GM21723 (cell line): ENCODE results near the gene DYNC1H1.
"Not testable (repeated sequence)": the region's sequence is repeated elsewhere in the genome, so short reads cannot be mapped to it uniquely, and the experiment has no call there.

Source experiments
- ATAC-seq: cut with Tn5 transposase; IDR thresholded peaks from one replicate; pipeline ENCODE4 v1.9.1; 2021; ENCODE audit warnings: mild to moderate bottlenecking, moderate library complexity; ENCODE audit not compliant: unreplicated experiment

The DYNC1H1 gene

GRCh38 chr14:101962503-101962874, 1.9 kb upstream of the DYNC1H1 start:
- ATAC-seq, result no peak

- no peak for ATAC-seq
These were observed 1.3 kb upstream of the DYNC1H1 start for GRCh38 chr14:101963052-101963451.

GRCh38 chr14:101963656-101964296, 597 bp upstream of the DYNC1H1 start:
- ATAC-seq, result no peak

- peak; percentile 38 for ATAC-seq
These were observed 790 bp downstream of the DYNC1H1 start for GRCh38 chr14:101965181-101965544.

GRCh38 chr14:101965770-101966722, 1.7 kb downstream of the DYNC1H1 start:
- ATAC-seq, result no peak

- no peak for ATAC-seq
These were observed 2.4 kb downstream of the DYNC1H1 start for GRCh38 chr14:101966742-101967141.

- no peak for ATAC-seq
These were observed 3.8 kb downstream of the DYNC1H1 start for GRCh38 chr14:101968186-101968585.

- ATAC-seq, result no peak
These were observed 5.1 kb downstream of the DYNC1H1 start for GRCh38 chr14:101969481-101969880.

GRCh38 chr14:101970830-101971400, 6.5 kb downstream of the DYNC1H1 start:
- ATAC-seq, result no peak

GRCh38 chr14:101971458-101971857, 7.1 kb downstream of the DYNC1H1 start:
- ATAC-seq, result not testable (repeated sequence)

- ATAC-seq, result no peak
These were observed 7.9 kb downstream of the DYNC1H1 start for GRCh38 chr14:101972126-101972866.

- ATAC-seq, result no peak
These were observed 9.0 kb downstream of the DYNC1H1 start for GRCh38 chr14:101973356-101973755.

GRCh38 chr14:101975231-101975630, 10.9 kb downstream of the DYNC1H1 start:
- ATAC-seq, result no peak

GRCh38 chr14:101977311-101978071, 13.1 kb downstream of the DYNC1H1 start:
- ATAC-seq, result no peak

GRCh38 chr14:101979666-101980065, 15.3 kb downstream of the DYNC1H1 start:
- ATAC-seq, result no peak

GRCh38 chr14:101980251-101980650, 15.9 kb downstream of the DYNC1H1 start:
- no peak for ATAC-seq

- peak; percentile 91 for ATAC-seq
These were observed 16.3 kb downstream of the DYNC1H1 start for GRCh38 chr14:101980700-101981099.

GRCh38 chr14:101982621-101983020, 18.2 kb downstream of the DYNC1H1 start:
- ATAC-seq, result no peak

GRCh38 chr14:101984831-101985230, 20.5 kb downstream of the DYNC1H1 start:
- not testable (repeated sequence) for ATAC-seq

GRCh38 chr14:101985957-101986356, 21.6 kb downstream of the DYNC1H1 start:
- ATAC-seq, result no peak
